Upper lobe of left lung (tissue), 4 donors: ENCODE data around the gene CAMK1D.

Experiments used
- CTCF ChIP-seq, 6 experiments: fragments of 450-650 bp in 4 of 6; fragments of 200-600 bp in 2 of 6; sonication (generic) in 2 of 6; IDR thresholded peaks; one replicate each; pipeline ENCODE4 v1.5.1; 2016 to 2019; ENCODE audit warnings: antibody characterized with exemption in 6 of 6
- EP300 ChIP-seq, 4 donors: sonication (generic); formaldehyde crosslinking; IDR thresholded peaks; one replicate each; pipeline ENCODE4 v1.5.1; 2017; ENCODE audit warnings: antibody characterized with exemption in 4 of 4, control low read depth in 2 of 4

DNA sequence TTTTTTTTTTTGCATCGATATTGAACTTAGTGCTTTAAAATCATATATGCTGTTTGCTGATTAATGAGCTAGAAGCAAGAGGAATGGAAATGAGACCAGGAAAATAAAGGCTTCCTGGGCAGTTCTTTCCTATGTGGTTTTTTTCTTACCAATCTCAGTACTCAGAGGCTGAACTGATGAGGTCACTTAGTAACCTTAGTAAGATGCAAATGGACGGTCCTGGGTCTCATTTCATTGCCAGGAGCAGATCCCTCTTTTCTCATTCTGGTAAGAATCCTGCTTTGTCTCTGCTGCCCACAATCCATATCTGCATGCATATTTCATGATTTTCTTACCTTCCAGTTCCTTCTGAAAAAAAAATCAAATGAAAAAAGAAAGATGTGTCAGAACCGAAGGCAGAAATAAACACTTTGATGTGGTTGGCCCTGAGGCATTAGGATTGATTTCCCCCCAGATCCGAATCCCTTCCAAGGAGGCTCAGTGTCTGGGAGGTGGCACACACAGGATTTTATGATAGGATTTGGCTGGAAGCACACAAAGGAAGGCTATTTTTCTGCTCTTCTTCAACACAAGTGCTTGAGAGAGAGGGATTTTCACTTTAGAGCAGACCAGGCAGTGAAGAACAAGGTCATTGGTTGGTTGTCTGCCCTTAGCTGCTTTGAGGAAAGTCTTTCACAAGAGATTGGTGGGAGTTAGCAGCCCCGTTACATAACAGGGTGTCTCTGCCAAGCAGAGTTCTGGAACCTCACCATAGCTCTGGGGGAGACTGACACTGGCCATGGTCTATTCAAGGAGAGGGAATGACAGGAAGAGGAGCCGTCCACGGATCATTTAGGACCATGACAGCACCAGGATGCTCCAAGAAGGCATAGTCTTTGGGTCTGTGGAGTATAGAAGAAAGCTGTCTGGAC lies 150.0 kb downstream of the CAMK1D start:
- no peak for TF ChIP-seq CTCF (IDR thresholded peaks at IDR 0.05)
- no peak for TF ChIP-seq EP300 (IDR thresholded peaks at IDR 0.05)
